Measurements from ENCODE around the gene LRBA.

GRCh38 chr4:150814873-150815272 is 200.2 kb downstream of the LRBA start:
- TF ChIP-seq POLR2A (IDR thresholded peaks at IDR 0.05) (no peak), CTCF (IDR thresholded peaks at IDR 0.05) (no peak)

Measured in body of pancreas (tissue), 4 donors.